PC-3 (cell line): ENCODE data around the gene HACD3. TPM values are rescaled to one million over a fixed set of nuclear protein-coding genes. Genes with fewer than 3 reads are reported as not detected.

Experiments
- ATAC-seq: fragments of 200-7000 bp; cut with Tn5 transposase; 2 replicates; pipeline ENCODE4 v1.9.1; 2020; ENCODE audit warnings: mild to moderate bottlenecking, moderate library complexity
- BruUV-seq: library from RNA; stranded (reverse); fragments of 400-500 nt; replicated peaks from 2 replicates; lab custom pipeline; 2021; lab: Mats Ljungman, UMichigan
- CTCF ChIA-PET: fragments of 300-600 bp; sonication (Branson Sonifier 250); formaldehyde crosslinking; loops from one replicate; lab custom pipeline; 2022; ENCODE audit warnings: antibody characterized with exemption; lab: Charles Lee
- POLR2A ChIA-PET: fragments of 300-600 bp; sonication (Branson Sonifier 250); formaldehyde crosslinking; loops from one replicate; lab custom pipeline; 2022; ENCODE audit warnings: antibody characterized with exemption; ENCODE audit not compliant: unreplicated experiment; lab: Charles Lee
- DNase-seq: peaks from one replicate; pipeline ENCODE4 v3.0.0-alpha.2; 2015
- H2AFZ ChIP-seq: fragments of 300-600 bp; sonication (generic); 2 replicates; pipeline ENCODE4 v1.6.0; 2016; ENCODE audit warnings: antibody characterized with exemption, low read length
- H3F3A ChIP-seq: fragments of 300-600 bp; sonication (generic); one replicate; pipeline ENCODE4 v1.6.0; 2017; ENCODE audit warnings: antibody characterized with exemption, low read length, control low read depth, mild to moderate bottlenecking; ENCODE audit not compliant: unreplicated experiment
- H3K27ac ChIP-seq: fragments of 300-600 bp; sonication (generic); 2 replicates; pipeline ENCODE4 v1.5.1; 2016; ENCODE audit warnings: mild to moderate bottlenecking, low read length
- H3K27me3 ChIP-seq: fragments of 300-600 bp; sonication (generic); 2 replicates; pipeline ENCODE4 v1.6.1; 2016; ENCODE audit warnings: low read length, mixed read lengths
- H3K36me3 ChIP-seq: fragments of 300-600 bp; sonication (generic); 2 replicates; pipeline ENCODE4 v1.6.1; 2016; ENCODE audit warnings: low read depth, mixed run types, low read length, mixed read lengths
- H3K4me1 ChIP-seq: fragments of 300-600 bp; sonication (generic); 2 replicates; pipeline ENCODE4 v1.5.1; 2016; ENCODE audit warnings: low read length; ENCODE audit not compliant: insufficient read depth
- H3K4me2 ChIP-seq: fragments of 300-600 bp; sonication (generic); 2 replicates; pipeline ENCODE4 v1.6.0; 2016; ENCODE audit warnings: low read length
- H3K4me3 ChIP-seq: fragments of 300-600 bp; sonication (generic); 2 replicates; pipeline ENCODE4 v1.5.1; 2016; ENCODE audit warnings: mild to moderate bottlenecking, low read length, mixed read lengths
- H3K79me2 ChIP-seq: fragments of 300-600 bp; sonication (generic); 2 replicates; pipeline ENCODE4 v1.6.1; 2017; ENCODE audit warnings: low read length, mixed read lengths
- H3K9ac ChIP-seq: fragments of 300-600 bp; sonication (generic); 2 replicates; pipeline ENCODE4 v1.6.0; 2016; ENCODE audit warnings: mild to moderate bottlenecking, low read length
- H3K9me2 ChIP-seq: fragments of 300-600 bp; sonication (generic); replicated peaks from 2 replicates; pipeline ENCODE4 v1.6.1; 2016; ENCODE audit warnings: mixed run types, low read length, mixed read lengths
- H3K9me3 ChIP-seq: fragments of 300-600 bp; sonication (generic); 2 replicates; pipeline ENCODE4 v1.6.1; 2016; ENCODE audit warnings: low read length, mixed read lengths
- H4K20me1 ChIP-seq: fragments of 300-600 bp; sonication (generic); 2 replicates; pipeline ENCODE4 v1.6.1; 2016; ENCODE audit warnings: low read length, mixed read lengths
- CTCF ChIP-seq: fragments of 300-600 bp; sonication (generic); conservative IDR thresholded peaks from 2 replicates; pipeline ENCODE4 v1.5.1; 2017; ENCODE audit warnings: antibody characterized with exemption, low read depth, mild to moderate bottlenecking, low read length
- EZH2 ChIP-seq: fragments of 300-600 bp; sonication (generic); IDR thresholded peaks from one replicate; pipeline ENCODE4 v1.6.1; 2017; ENCODE audit warnings: antibody characterized with exemption, mild to moderate bottlenecking, low read length; ENCODE audit not compliant: unreplicated experiment
- EZH2phosphoT487 ChIP-seq: fragments of 300-600 bp; sonication (generic); IDR thresholded peaks from 2 replicates; pipeline ENCODE4 v1.6.1; 2018; ENCODE audit warnings: mild to moderate bottlenecking, antibody characterized with exemption, low read length, borderline replicate concordance
- intact Hi-C: fragments of 100-400 bp; cut with micrococcal nuclease; formaldehyde crosslinking; loops from 2 replicates; pipeline ENCODE4 v1.9.0; 2023
- total RNA-seq: library from RNA; depleted of rRNA; stranded (reverse); fragments of >200 nt; gene quantifications from 2 replicates; pipeline ENCODE4 v1.2.3, GENCODE V29; 2014

HACD3 gene
- total RNA-seq, 1 experiment from 2014 or later = 64.9 TPM

DNA sequence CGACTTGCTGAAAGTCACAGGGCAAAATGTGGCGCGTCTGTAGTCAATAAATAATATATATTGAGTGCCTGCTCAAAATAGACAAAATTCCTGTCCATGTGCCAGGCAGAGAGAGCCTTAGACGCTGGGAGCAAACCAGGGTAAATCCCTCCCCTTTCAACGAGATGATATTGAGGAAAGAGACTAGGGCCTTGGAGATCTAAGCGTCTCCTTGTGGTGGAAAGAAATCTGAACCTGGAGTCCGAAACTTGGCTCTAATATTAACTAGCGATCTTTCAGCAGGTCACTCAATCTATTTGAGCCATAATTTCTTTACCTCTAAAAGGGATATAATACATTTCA lies 12.4 kb upstream of the HACD3 start:
- no peak; the same call in 1 of the 2 replicates for TF ChIP-seq CTCF
- TF ChIP-seq EZH2 = no peak
- no peak for TF ChIP-seq EZH2phosphoT487
- H3K27ac ChIP-seq = no peak overlapping the region
- peak overlapping the region; percentile 100 for H3K4me2 ChIP-seq
- no peaks in the 10 kb centered on the region for H3F3A ChIP-seq
- ChIA-PET CTCF (no interaction called here), POLR2A (no interaction called here)
- peak overlapping the region; percentile 99; the same call in 1 of the 2 replicates for H3K4me3 ChIP-seq
- ATAC-seq = peak; percentile 9
- H3K36me3 ChIP-seq = 0 out of 2 replicates have a peak, but pooled peaks cover 4% of the 10 kb centered on the region
- no peak for DNase-seq
- H4K20me1 ChIP-seq = peaks cover 15% of the 10 kb centered on the region
- no peaks in the 10 kb centered on the region for H3K27me3 ChIP-seq
- H3K9me3 ChIP-seq = no peaks in the 10 kb centered on the region
- no peaks in the 10 kb centered on the region for H3K9me2 ChIP-seq
- H2AFZ ChIP-seq = peak overlapping the region; percentile 78
- no peak overlapping the region for H3K9ac ChIP-seq
- peaks cover 34% of the 10 kb centered on the region for H3K79me2 ChIP-seq
- BruUV-seq = TSS peak; percentile 30
- peaks cover 13% of the 10 kb centered on the region for H3K4me1 ChIP-seq
- intact Hi-C loops = no loop called here

DNA sequence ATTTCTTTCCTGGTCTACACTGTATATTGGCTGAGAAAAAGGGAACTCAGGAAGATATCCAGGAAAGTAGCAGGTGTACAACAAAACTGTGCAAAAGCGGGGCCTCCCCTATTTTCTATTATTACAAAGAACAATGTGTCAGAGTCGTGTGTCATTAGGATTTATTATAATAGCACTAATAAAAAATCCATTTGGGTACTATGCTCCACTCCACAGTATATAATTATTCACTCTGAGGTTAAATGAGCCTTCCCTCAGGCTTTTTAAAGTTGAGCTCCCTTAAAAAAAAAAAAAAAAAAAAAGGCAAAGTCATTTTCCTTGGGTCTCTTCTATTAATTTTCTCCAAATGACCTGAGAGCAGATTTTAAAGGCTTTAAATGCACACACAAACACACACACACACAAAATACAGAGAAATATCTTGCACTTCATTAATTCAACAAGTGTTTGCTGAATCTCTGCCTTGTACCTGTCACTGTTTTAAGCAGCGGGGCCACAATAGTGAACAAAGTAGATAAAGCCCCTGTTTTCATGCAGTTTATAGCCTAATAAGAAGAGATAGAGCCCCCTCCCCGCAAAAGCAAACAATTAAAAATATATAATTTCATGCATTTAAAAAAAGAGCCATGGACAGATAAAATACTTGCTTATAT lies 11.5 kb upstream of the HACD3 start:
- POLR2A ChIA-PET = no interaction called here
- Histone ChIP-seq H3K4me2 (no peak overlapping the region), H3K79me2 (peaks cover 34% of the 10 kb centered on the region), H2AFZ (no peak overlapping the region), H3K27ac (no peak overlapping the region), H3K4me1 (peaks cover 13% of the 10 kb centered on the region), H3F3A (no peaks in the 10 kb centered on the region), H3K4me3 (no peak overlapping the region), H3K9me3 (no peaks in the 10 kb centered on the region), H4K20me1 (peaks cover 15% of the 10 kb centered on the region), H3K9me2 (no peaks in the 10 kb centered on the region), H3K9ac (no peak overlapping the region), H3K27me3 (no peaks in the 10 kb centered on the region), H3K36me3 (0 out of 2 replicates have a peak, but pooled peaks cover 4% of the 10 kb centered on the region)
- CTCF ChIA-PET = interaction anchor here (0.6 kb wide), 1 partner anchor 57 kb away, joined by 11 read pairs; no protein-coding TSS in a partner anchor
- intact Hi-C loops = no loop called here
- BruUV-seq = no TSS peak
- TF ChIP-seq EZH2 (no peak), CTCF (no peak), EZH2phosphoT487 (no peak)
- DNase-seq (no peak), ATAC-seq (no peak)

- BruUV-seq = no TSS peak
- intact Hi-C loops = no loop called here
- Histone ChIP-seq H3K27me3 (no peaks in the 10 kb centered on the region), H3K79me2 (peaks cover 11% of the 10 kb centered on the region), H3K9me3 (no peaks in the 10 kb centered on the region), H3F3A (no peaks in the 10 kb centered on the region), H4K20me1 (peaks cover 4% of the 10 kb centered on the region; the same call in 1 of the 2 replicates), H3K27ac (no peak overlapping the region), H3K9me2 (no peaks in the 10 kb centered on the region), H3K9ac (no peak overlapping the region), H3K4me2 (no peak overlapping the region), H2AFZ (no peak overlapping the region), H3K4me1 (peaks cover 13% of the 10 kb centered on the region), H3K4me3 (no peak overlapping the region), H3K36me3 (no peaks in the 10 kb centered on the region)
- TF ChIP-seq EZH2 (no peak), EZH2phosphoT487 (no peak), CTCF (no peak)
- ATAC-seq (no peak), DNase-seq (no peak)
- ChIA-PET CTCF (no interaction called here), POLR2A (no interaction called here)
These were observed 8.9 kb upstream of the HACD3 start for GRCh38 chr15:65521350-65521749.
